ENCODE results near the gene CDIPT. TPM values are rescaled to one million over a fixed set of nuclear protein-coding genes. Genes with fewer than 3 reads are reported as not detected.

Gene CDIPT
- total and polyA plus RNA-seq, 2 of the 13 experiments (the other 11 are each of a cell fraction or from before 2014, with no cell fraction given) = 54.9 to 97.5 TPM

GRCh38 chr16:29848420-29849297 is 14.4 kb downstream of the CDIPT start (continued):
- TF ChIP-seq ZNF138 (CRISPR knock-in tag; IDR thresholded peaks at IDR 0.05; ENCODE audit: low read depth) (no peak), SPEN (CRISPR knock-in tag; IDR thresholded peaks at IDR 0.05; ENCODE audit: low read depth) (peak; percentile 46; the same call in 1 of the 2 replicates), TAF1 (CRISPR knock-in tag; IDR thresholded peaks at IDR 0.05) (no peak), TAF15 (IDR thresholded peaks at IDR 0.05; ENCODE audit: low read depth, low read length, poor library complexity, severe bottlenecking) (no peak), SP4 (CRISPR knock-in tag; IDR thresholded peaks at IDR 0.05) (peak; percentile 68; the same call in 1 of the 2 replicates), ARID2 (CRISPR knock-in tag; IDR thresholded peaks at IDR 0.05; ENCODE audit: borderline replicate concordance) (no peak), MXD1 (CRISPR knock-in tag; IDR thresholded peaks at IDR 0.05) (no peak), REST (IDR thresholded peaks at IDR 0.05; ENCODE audit: borderline replicate concordance in 1 of 2, low read depth in 1 of 2, low read length in 2 of 2) (no peak), KLF16 (CRISPR knock-in tag; IDR thresholded peaks at IDR 0.05) (0 out of 4 replicates have a peak, but pooled peaks of 1 of the 2 experiments have one; percentile 56), ZNF362 (CRISPR knock-in tag; IDR thresholded peaks at IDR 0.05; ENCODE audit: borderline replicate concordance) (peak; percentile 73; the same call in 1 of the 2 replicates), ZBTB49 (CRISPR knock-in tag; IDR thresholded peaks at IDR 0.05; ENCODE audit: borderline replicate concordance) (no peak)
- TF ChIP-seq, protein P1, sequence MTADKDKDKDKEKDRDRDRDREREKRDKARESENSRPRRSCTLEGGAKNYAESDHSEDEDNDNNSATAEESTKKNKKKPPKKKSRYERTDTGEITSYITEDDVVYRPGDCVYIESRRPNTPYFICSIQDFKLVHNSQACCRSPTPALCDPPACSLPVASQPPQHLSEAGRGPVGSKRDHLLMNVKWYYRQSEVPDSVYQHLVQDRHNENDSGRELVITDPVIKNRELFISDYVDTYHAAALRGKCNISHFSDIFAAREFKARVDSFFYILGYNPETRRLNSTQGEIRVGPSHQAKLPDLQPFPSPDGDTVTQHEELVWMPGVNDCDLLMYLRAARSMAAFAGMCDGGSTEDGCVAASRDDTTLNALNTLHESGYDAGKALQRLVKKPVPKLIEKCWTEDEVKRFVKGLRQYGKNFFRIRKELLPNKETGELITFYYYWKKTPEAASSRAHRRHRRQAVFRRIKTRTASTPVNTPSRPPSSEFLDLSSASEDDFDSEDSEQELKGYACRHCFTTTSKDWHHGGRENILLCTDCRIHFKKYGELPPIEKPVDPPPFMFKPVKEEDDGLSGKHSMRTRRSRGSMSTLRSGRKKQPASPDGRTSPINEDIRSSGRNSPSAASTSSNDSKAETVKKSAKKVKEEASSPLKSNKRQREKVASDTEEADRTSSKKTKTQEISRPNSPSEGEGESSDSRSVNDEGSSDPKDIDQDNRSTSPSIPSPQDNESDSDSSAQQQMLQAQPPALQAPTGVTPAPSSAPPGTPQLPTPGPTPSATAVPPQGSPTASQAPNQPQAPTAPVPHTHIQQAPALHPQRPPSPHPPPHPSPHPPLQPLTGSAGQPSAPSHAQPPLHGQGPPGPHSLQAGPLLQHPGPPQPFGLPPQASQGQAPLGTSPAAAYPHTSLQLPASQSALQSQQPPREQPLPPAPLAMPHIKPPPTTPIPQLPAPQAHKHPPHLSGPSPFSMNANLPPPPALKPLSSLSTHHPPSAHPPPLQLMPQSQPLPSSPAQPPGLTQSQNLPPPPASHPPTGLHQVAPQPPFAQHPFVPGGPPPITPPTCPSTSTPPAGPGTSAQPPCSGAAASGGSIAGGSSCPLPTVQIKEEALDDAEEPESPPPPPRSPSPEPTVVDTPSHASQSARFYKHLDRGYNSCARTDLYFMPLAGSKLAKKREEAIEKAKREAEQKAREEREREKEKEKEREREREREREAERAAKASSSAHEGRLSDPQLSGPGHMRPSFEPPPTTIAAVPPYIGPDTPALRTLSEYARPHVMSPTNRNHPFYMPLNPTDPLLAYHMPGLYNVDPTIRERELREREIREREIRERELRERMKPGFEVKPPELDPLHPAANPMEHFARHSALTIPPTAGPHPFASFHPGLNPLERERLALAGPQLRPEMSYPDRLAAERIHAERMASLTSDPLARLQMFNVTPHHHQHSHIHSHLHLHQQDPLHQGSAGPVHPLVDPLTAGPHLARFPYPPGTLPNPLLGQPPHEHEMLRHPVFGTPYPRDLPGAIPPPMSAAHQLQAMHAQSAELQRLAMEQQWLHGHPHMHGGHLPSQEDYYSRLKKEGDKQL (CRISPR knock-in tag; IDR thresholded peaks at IDR 0.05; ENCODE audit: low read depth) = no peak
- TF ChIP-seq, protein P2, sequence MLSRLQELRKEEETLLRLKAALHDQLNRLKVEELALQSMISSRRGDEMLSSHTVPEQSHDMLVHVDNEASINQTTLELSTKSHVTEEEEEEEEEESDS (CRISPR knock-in tag; IDR thresholded peaks at IDR 0.05; ENCODE audit: borderline replicate concordance) = no peak
